NCI-H526 treated with DMSO at 0.1 percent for 48 hours (cell line): ENCODE measurements around the gene TMEM63C.

Experiments
- DNase-seq: peaks from one replicate; lab custom pipeline; 2025; lab: John Stamatoyannopoulos, UW

Gene TMEM63C, protein sequence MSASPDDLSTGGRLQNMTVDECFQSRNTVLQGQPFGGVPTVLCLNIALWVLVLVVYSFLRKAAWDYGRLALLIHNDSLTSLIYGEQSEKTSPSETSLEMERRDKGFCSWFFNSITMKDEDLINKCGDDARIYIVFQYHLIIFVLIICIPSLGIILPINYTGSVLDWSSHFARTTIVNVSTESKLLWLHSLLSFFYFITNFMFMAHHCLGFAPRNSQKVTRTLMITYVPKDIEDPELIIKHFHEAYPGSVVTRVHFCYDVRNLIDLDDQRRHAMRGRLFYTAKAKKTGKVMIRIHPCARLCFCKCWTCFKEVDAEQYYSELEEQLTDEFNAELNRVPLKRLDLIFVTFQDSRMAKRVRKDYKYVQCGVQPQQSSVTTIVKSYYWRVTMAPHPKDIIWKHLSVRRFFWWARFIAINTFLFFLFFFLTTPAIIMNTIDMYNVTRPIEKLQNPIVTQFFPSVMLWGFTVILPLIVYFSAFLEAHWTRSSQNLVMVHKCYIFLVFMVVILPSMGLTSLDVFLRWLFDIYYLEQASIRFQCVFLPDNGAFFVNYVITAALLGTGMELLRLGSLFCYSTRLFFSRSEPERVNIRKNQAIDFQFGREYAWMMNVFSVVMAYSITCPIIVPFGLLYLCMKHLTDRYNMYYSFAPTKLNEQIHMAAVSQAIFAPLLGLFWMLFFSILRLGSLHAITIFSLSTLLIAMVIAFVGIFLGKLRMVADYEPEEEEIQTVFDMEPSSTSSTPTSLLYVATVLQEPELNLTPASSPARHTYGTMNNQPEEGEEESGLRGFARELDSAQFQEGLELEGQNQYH

DNA sequence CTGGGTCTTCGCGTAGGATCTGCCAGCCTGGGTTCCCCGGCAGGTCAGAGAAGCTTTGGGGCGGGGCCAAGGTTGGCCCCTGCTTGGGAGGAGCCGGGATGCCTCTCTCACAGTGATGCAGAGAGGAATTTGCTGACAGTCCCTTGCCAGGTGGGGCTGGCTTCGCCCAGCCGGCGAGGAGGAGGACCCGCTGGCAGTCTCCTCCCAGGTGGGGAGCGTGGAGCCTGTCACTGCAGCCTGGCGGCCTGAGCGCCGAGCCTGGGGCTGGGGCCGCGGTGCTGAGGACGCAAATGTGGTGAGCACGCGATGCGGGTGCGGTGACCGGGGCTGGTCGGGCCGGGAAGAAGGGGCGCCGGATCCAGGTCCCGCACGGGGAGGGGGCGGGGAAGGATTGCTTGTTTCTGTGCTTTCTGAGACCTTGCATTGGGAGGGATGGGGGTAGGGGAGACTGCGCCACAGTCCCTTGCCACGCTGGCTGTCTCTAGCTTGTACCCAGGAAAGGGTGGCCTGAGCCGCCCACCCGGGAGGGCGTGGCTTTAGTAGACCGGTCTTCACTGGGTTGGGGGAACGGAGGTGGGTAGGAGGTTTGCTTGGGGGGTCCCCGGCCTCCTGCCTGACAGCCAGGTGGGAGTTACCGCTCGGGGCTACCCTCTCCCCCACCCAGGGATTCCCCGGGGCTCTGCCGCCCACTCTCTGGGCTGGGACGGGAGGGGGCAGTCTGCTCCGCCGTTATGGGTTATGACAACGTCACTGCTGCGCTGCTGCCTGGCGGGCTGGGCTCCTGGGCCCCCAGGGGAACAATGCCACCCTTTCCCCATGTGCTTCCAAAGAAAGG, at the start of gene TMEM63C:
TMEM63C (plus strand) TSS at position 196 of the 835 bp plus-strand sequence. CDS start 37,016 bp downstream, outside the sequence.
- peak; percentile 94 for DNase-seq

DNA sequence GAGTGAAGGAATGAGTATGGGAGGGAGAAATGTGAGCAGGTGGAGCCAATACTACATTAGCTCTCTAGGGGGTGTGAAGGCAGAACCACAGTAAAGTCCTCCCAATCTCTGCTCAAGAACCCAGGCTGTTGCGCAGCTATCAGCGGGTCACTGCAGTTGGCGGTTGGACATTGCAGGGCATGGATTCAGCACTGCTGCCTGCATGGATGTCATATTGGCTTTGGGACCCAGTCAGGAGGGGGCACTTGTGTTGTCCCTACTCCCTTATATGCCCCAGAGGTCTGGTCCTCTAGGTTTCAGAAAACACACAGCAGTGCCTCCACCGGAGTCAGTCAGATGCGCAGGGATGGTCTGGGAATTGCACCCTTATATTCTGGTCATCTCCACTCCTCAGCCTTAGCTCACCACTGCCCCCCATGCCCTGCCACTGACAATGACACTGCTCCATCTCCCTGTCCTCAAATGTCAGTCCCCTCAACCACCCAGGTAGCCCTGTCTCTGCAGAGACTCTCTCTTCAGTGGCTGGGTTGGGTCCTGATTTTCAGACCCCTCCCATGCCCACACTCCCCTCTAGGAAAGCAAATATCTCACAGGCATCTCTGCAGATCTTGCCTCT, 49.6 kb upstream of the TMEM63C start:
- no peak for DNase-seq

DNA sequence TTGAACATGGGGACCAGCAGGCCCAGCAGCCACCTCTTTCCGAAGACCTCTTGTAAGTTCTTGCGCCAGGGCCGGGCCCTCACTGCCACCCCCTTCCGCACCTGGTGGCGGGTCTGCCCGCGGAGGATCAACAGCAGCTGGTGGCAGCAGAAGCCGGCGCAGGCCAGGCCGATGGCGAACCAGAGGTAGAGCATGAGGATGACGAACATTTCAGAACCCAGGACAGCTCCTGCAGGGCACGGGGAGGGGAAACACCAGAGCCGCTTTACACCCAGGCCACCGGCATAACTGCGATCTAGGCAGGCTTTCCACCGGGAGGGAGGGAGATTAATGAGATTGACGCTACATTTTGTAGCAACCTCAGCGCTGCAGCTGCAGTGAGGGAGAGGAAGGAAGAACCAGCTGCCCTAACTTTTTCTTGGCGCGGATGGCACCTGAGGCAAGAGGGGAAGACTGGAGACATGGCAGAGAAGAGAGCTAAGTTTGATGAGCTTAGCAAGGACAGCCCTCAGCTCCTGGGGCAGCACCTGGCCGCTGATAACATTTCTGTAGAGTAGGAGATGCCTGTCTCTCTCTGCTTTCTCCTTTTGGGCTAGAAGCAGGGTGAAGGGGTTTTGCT, 47.8 kb upstream of the TMEM63C start:
- DNase-seq, result no peak

DNA sequence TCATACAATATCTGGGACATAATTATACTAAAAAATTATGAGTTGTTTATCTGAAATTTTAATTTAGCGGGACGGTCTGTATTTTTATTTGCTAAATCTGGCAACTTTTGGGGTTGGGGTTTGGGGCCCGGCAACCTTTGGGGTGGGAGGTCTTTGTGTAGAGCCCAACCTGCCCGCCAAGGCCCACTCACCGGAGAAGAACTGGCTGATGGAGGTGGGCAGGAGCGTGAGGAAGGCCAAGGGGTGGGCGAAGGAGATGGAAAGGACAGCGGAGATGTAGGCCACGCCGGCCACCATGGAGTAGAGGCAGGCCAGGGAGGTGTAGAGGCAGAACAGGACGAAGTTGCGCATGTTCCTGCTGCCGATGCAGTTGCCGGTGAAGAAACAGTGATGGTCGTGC, 42.6 kb upstream of the TMEM63C start:
- DNase-seq, result no peak

DNA sequence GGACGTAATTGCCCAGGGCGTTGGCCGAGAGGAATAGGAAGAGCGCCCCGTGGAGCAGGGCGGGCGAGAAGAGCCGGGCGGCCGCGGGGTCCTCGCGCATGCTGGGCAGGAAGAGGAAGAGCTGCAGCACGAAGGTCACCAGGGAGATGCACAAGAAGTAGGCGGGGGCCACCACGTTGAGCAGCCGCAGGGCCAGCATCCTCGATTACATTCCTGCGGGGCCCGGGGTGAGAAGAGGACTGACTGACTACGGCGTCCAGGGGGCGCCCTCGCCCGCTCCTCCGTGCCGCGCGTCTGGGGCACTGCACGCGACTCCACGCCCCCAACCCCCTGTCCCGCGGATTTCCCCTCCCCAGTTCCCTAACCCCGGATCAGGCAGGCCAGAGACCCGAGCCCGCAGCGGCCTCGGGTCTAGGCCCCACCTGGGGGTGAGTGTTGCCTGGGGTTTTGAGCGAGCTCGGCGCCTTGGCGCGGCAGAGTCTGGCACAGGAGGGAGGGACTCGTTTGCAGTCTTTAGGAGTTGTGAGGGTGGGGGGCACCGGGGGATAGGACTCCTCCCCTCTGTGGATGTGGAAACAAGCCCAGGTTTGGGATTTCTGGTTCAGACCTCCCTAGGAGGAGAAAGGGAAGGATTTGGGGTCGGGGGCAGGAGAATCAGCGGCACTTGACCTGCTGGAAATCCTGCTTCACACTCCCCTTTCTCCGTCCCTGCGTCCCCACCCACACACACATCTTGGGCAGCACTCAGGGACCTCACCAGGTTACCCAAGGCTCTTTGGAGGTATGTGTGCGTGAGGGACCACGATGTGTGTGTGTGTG, 41.8 kb upstream of the TMEM63C start:
- peak; percentile 42 for DNase-seq

DNA sequence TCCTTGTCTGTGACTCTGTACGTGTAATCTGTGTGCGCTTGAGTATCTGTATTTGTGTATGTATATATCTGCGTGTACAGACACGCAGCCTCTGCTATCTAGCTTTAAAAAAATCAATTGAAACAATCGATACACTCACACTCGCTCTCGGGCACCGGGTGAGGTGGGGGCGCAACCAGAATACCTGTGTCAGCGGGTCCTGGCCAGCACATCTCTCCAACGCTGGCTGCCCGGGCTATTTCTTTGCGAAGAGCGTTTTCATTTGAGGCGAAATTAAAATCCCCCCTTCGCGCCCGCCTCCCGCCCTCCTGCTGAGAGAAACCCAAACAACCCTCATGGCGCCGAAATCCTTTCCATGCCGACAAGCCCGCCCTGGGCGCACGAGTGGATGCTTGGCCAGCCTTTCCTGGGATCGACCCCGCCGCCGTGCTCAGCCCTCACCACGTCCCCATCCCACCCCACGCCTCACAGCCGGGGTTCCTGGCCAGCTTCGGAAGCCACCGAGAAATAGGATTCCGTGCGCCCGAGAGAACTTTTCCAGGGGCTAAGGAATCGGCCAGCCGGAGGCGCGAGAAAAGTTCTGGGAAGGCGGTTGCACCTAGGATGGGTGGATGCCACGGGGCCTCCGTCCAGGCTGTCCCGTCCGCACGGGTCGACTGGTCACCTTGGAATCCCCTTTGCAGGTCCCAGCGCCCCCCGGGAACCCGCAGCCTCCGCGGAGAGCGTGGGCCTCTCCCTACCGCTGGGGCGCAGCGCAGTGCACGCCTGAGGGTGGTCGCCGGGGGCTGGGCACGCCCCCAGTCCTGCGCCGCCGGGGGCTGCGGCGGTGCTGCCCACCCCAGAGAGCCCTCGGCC, 41.0 kb upstream of the TMEM63C start:
- DNase-seq, result no peak

DNA sequence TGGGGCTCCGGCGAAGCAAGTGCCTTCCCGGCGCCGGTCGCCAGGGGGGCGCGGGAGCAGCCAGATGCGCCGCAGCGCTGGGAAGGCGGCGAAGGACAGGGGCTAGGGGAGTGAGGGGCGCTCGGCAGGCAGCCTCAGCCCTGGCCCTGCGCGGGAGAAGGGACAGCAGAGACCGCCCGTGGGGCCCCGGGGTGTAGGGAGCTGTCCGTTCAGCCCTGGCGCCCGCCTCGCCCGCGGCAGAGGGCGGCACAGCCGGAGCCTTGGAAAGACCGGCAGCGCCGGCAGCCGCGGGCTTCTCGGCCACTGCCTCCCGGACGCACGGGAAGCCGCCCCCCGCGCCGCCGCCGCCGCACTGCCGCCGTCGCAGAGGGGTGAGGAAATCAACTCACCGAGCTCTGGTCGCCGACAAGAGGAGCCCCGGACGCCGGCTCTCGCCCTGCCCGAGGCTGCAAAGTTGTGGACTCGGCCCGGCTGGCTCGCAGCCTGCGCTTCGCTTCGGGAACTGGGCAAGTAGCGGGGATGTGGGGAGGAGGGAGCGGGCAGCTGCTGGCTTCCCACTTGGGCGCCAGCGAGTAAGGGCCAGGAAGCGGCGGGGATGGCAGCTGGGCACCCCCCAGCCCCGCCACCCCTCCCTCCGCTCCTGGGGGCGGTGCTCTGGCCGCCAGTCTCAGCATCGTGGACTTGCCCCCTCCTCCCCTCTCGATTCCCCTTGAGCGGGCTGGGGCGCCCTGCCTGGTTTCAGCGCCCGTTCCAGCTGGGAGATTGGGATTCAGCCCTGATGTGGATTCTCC, 40.2 kb upstream of the TMEM63C start, which contains the start of gene ZDHHC22:
ZDHHC22 (minus strand) TSS at position 578 of the 791 bp plus-strand sequence. CDS start 2,053 bp downstream, outside the sequence.
- no peak for DNase-seq

DNA sequence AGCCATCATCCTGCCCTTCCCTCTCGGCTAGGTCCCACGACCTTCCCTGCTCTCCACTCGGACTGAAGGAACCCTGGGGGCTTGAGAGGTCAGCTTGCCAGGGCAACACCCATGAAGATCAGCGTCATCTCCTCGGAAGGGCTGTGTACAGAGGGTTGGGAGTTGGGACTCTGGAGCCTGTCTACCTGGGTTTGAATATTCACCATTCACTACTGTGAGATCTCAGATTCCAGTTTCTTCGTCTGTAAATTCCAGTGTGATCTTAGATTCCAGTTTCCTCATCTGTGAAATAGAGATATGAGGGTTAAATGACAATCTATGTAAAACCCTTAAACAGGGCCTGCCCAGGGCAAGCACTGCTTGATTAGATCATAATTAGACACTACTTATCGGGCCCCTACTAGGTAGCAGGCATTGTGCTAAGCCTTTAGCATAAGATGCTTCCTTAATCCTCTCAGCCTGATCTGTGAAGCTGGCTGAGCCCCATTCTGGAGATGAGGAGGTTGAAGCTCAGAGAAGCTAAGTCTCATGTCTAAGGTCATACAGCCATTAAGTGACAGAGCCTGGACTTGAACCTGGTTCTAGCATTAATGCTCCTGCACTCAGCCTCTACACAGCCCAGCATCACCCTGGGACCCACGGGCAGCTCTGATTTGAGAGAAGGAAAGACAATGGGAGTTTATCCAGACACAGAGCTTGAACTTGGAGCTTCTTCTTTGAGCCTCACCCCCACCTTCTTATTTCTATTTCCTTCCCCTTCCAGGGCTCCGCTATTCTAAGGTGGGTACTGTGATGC, 39.4 kb upstream of the TMEM63C start:
- DNase-seq, result no peak

DNA sequence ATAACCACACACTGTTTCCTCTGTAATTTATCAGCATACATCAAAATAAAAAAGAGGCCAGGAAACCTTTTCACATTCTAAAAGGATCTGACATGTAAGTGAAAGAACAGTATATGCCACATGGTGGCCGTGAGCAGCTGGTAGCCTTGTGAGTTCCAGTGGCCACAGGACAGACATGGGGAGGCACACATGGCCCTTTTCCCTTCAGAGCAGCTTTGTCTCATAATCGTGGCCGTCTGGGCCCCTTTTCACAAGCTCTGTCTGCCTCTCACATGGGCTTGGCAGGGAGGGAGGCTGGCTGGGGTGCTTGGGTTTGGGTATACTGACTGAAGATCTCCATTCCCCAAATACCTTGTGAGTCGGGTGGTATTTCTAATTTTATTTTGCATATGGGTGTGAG, 38.5 kb upstream of the TMEM63C start:
- DNase-seq, result no peak

DNA sequence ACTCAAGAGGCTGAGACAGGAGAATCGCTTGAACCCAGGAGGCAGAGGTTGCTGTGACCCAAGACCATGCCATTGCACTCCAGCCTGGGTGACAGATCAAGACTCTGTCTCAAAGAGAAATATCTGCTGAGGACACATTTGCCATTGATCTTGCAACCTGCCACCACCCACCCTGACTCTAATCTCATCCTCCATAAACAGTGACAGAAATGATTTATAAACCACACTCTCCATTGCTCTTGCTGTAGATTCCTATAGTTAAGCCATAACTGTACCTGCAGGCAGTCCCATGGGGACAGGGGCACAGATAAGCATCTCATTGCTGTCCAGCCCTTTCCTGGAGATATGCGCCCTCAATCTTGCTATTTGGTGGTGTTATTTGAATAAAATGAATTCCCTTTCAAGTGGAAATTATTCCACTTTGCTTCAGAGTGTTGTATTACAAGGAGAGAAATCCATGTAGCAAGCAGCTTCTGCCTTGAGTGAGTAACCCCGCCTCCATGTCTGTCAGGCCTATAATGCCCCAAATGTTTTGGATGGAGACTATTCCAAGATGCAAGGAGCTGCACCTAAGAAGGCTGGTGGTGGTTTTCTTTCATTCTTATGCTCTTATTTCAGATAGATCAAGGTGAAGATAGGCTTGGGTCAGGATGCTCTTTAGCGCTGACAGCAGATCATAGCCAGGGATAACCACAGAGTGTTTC, 37.0 kb upstream of the TMEM63C start:
- no peak for DNase-seq

DNA sequence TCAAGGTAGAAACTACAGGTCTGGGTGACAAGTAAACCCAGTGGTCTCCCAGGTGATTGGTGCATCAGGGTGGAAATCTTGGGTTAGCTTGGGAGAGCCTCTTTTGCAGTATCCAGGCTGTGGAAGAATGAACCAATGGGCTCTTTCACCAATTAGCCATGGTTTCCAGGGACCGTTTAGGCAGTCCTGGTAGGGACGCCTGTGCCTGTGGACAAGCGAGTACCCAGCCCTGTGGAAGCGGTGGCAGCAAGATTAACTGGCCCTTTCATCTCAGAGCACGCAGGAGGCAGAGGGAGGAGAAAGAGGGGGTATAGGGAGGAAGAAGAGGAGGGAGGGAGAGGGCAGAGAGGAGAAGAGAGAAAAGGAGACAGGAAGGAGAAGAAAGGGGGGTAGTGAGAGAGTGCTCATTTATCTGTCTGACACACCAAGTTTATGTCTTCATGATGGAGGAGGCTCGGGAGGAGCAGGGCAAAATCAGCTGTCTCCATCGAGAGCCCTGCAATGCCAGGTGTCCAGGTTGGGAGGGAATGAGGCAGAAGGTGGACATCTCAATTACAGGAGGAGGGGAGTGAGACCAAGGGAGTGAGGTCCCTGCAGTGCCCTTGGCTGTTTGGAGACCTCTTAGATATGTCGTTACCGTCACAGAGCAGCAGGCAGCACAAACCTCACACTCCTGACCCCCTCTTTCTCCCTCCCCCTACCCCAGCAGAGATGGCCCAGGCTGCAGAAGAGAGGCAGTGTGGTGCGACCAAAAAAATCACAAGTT, 35.4 kb upstream of the TMEM63C start:
- no peak for DNase-seq

DNA sequence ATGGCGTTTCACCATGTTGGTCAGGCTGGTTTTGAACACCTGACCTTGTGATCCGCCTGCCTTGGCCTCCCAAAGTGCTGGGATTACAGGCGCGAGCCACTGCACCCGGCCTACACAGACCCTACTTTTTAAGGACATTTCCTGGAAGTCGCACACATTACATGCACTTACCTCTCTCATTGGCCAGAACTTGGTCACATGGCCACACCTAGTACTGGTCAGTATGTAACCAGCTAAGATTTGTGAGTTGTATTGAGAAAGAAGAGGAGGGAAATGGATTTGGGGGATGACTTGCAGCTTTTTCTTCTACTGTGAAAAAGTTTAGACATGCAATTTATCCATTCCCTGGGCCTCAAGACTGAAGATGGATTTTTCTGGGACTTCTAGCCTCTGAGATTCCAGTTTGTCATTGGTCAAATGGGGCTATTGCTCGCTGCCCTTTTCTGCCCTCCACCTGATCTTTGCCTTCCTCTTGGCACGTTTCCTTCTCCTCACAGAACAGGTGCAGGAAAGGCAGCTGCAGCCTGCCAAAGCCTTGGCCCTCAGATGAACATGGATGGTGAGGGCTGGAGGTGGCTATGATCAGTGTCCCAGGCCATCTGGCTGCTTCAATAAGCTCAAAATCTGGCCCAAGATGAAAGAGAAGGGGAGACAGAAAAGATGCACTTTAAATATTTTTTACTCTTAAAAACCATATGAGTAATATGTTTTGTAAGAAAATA, 32.9 kb upstream of the TMEM63C start:
- no peak for DNase-seq

DNA sequence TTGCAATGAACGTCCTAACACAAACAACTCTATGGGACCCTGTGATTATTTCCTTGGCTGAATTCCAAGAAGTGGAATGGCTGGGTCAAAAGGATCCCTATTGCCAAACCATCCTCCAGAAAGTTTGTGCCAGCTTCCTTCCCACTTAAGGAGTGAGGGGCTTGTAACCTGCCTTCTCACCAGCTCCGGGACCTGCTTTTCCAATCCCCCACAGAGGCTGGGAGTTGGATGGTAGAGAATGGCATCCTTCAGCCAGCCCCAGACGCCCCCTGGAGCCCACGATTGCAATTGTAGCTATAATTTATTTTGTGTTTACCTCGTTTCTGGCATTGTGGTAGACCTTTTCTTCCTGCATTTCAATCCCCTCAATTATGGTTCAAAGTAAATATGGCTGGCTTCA, 30.4 kb upstream of the TMEM63C start:
- DNase-seq, result no peak

DNA sequence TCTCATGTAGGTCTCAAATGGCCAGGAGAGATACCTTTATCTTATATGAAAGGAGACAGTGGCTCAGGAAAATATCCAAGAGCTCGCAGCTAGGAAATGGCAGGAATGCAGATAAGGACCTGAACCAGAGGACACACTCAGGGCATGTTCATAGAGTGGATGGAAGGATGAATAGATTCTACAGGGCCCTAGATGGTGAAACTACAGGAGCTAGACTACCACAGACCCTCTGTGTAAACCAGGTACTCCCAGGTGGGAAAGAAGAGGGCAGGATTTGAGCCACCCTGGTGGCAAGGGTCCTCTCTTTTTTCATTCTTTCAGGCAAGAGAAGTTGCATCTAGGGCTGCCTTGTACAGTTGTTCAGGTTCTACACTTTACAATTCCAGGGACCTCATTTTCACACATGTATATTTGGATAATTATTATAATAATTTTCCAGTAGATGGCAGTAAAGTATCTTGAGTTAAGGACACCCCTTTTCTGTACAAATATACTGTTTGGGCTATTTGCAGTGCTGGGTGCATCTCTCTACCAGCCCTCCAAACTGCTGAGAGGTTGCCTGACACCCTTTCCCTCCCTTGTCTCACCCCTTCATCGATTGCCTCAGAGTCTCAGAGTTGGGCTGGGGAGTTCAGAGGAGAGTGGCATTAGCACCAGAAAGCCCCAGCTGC, 29.5 kb upstream of the TMEM63C start:
- DNase-seq, result peak; percentile 11

DNA sequence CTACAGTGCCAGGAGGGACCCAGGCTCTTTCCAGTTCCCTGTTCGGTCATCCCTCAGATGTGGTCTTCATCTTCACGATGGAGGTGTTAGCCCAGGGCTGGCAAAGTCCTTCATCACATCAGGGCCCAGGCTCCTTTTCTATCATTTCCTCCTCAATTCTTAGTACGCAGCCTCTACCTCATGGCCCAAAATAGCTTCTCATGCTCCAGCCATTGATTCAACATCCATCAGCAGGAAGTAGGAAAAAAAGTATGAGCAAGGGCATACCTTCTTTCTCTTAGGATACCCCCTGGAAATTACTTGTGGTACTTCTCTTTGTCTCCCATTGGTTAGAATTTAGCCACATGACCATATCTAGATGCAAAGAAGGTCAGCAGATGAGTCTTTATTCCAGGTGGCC, 27.8 kb upstream of the TMEM63C start:
- DNase-seq, result no peak
